NCI-H2227 treated with DMSO at 0.1 percent for 48 hours (cell line): ENCODE data around the gene NECTIN1.
A peak's percentile ranks its signal among the peaks of the same experiment; 100 is the strongest.

Source experiments
- DNase-seq: peaks from one replicate; lab custom pipeline; 2025; lab: John Stamatoyannopoulos, UW

NECTIN1 gene

GRCh38 chr11:119671561-119672015 lies 57.4 kb downstream of the NECTIN1 start:
- no peak for DNase-seq

GRCh38 chr11:119671051-119671450 lies 57.9 kb downstream of the NECTIN1 start:
- DNase-seq: peak; percentile 27

GRCh38 chr11:119669487-119669886 lies 59.5 kb downstream of the NECTIN1 start:
- DNase-seq: no peak

GRCh38 chr11:119668676-119669075 lies 60.3 kb downstream of the NECTIN1 start:
- no peak for DNase-seq

- DNase-seq: peak; percentile 4
Measured at GRCh38 chr11:119666463-119667131, 62.4 kb downstream of the NECTIN1 start.

GRCh38 chr11:119666061-119666460 lies 62.9 kb downstream of the NECTIN1 start:
- no peak for DNase-seq

- no peak for DNase-seq
Measured at GRCh38 chr11:119664701-119665420, 64.1 kb downstream of the NECTIN1 start.

GRCh38 chr11:119664063-119664572 lies 64.9 kb downstream of the NECTIN1 start:
- DNase-seq: no peak

- DNase-seq: no peak
Measured at GRCh38 chr11:119663279-119663678, 65.7 kb downstream of the NECTIN1 start.

GRCh38 chr11:119661226-119661625 lies 67.8 kb downstream of the NECTIN1 start:
- DNase-seq: no peak

GRCh38 chr11:119659971-119660723 lies 68.9 kb downstream of the NECTIN1 start:
- DNase-seq: no peak

- no peak for DNase-seq
Measured at GRCh38 chr11:119652907-119653659, 75.9 kb downstream of the NECTIN1 start.

- DNase-seq: no peak
Measured at GRCh38 chr11:119651802-119652584, 77.0 kb downstream of the NECTIN1 start.

GRCh38 chr11:119650251-119650650 lies 78.7 kb downstream of the NECTIN1 start:
- DNase-seq: no peak

- no peak for DNase-seq
Measured at GRCh38 chr11:119647254-119647653, 81.7 kb downstream of the NECTIN1 start.

GRCh38 chr11:119645018-119645417 lies 84.0 kb downstream of the NECTIN1 start:
- no peak for DNase-seq

- no peak for DNase-seq
Measured at GRCh38 chr11:119644502-119644901, 84.5 kb downstream of the NECTIN1 start.

GRCh38 chr11:119643876-119644225 lies 85.1 kb downstream of the NECTIN1 start:
- DNase-seq: no peak

GRCh38 chr11:119643212-119643875 lies 85.7 kb downstream of the NECTIN1 start:
- DNase-seq: no peak

GRCh38 chr11:119641983-119642745 lies 86.8 kb downstream of the NECTIN1 start:
- no peak for DNase-seq
